Lung (tissue), 12 donors: ENCODE measurements around the gene TMEM95. TPM values are rescaled to one million over a fixed set of nuclear protein-coding genes. Genes with fewer than 3 reads are reported as not detected.

ENCODE experiments used
- ATAC-seq: fragments of 200-7000 bp; cut with Tn5 transposase; one replicate; pipeline ENCODE4 v1.9.1; 2020; ENCODE audit warnings: moderate number of reproducible peaks; ENCODE audit not compliant: insufficient read depth, low FRiP score
- DNase-seq, 3 donors: peaks; one replicate each; pipeline ENCODE4 v3.0.0-alpha.2; 2013 to 2017
- H3K27ac ChIP-seq, 2 donors: one replicate each; pipeline ENCODE4 v1.5.1; 2013; ENCODE audit warnings: mild to moderate bottlenecking in 2 of 2, moderate library complexity in 2 of 2, control low read depth in 1 of 2, inconsistent platforms in 1 of 2, low read depth in 1 of 2, low read length in 1 of 2
- H3K27me3 ChIP-seq, 3 donors: one replicate each; pipeline ENCODE4 v1.5.1; 2013; ENCODE audit warnings: low read length in 2 of 3; ENCODE audit not compliant: control insufficient read depth in 3 of 3, insufficient read depth in 3 of 3
- H3K36me3 ChIP-seq, 4 donors: one replicate each; pipeline ENCODE4 v1.5.1; 2013; ENCODE audit warnings: low read length in 4 of 4, mild to moderate bottlenecking in 1 of 4, moderate library complexity in 1 of 4; ENCODE audit not compliant: control insufficient read depth in 4 of 4, insufficient read depth in 4 of 4
- H3K4me1 ChIP-seq, 5 donors: one replicate each; pipeline ENCODE4 v1.5.1; 2013; ENCODE audit warnings: low read length in 5 of 5, mild to moderate bottlenecking in 2 of 5, moderate library complexity in 1 of 5; ENCODE audit not compliant: control insufficient read depth in 5 of 5, insufficient read depth in 5 of 5
- H3K4me3 ChIP-seq: one replicate; pipeline ENCODE4 v1.5.1; 2013; ENCODE audit warnings: mild to moderate bottlenecking, control low read depth, moderate library complexity
- H3K9ac ChIP-seq, 2 donors: one replicate each; pipeline ENCODE4 v1.5.1; 2013; ENCODE audit warnings: low read length in 2 of 2, control low read depth in 1 of 2; ENCODE audit not compliant: insufficient read depth in 1 of 2
- H3K9me3 ChIP-seq, 4 donors: one replicate each; pipeline ENCODE4 v1.5.1; 2013; ENCODE audit warnings: low read length in 3 of 4, mild to moderate bottlenecking in 1 of 4, moderate library complexity in 1 of 4; ENCODE audit not compliant: control insufficient read depth in 4 of 4, insufficient read depth in 3 of 4
- CTCF ChIP-seq: IDR thresholded peaks from 2 replicates; pipeline ENCODE4 v1.5.1; 2012; ENCODE audit warnings: mild to moderate bottlenecking; ENCODE audit errors: control extremely low read depth, extremely low read depth
- WGBS, 2 donors: extraction: QIAGEN DNeasy Blood & Tissue Kit; methylation state at CpG; one replicate each; pipeline ENCODE4 v1.1.7; 2013; 5-methylcytosine and 5-hydroxymethylcytosine counted together
- polyA plus RNA-seq, 2 donors: library from polyadenylated mRNA; stranded (reverse); fragments of 200-250 nt; gene quantifications; one replicate each; pipeline ENCODE4 v1.2.1, GENCODE V29; 2013
- total RNA-seq, 2 donors: library from RNA; depleted of rRNA in 1 of 2; stranded (reverse); fragments of >200 nt in 1 of 2; gene quantifications; one replicate each; pipeline ENCODE4 v1.2.1, GENCODE V29; 2014 to 2021
- donor health status: control.
- donor health status: control.
- donor health status: Bipolar disorder and iron deficiency.
- donor health status: healthy.
- donor health status: DM: yes; HTN: yes; CAD: no.

TMEM95 gene
- total and polyA plus RNA-seq, 4 donors = not detected

DNA sequence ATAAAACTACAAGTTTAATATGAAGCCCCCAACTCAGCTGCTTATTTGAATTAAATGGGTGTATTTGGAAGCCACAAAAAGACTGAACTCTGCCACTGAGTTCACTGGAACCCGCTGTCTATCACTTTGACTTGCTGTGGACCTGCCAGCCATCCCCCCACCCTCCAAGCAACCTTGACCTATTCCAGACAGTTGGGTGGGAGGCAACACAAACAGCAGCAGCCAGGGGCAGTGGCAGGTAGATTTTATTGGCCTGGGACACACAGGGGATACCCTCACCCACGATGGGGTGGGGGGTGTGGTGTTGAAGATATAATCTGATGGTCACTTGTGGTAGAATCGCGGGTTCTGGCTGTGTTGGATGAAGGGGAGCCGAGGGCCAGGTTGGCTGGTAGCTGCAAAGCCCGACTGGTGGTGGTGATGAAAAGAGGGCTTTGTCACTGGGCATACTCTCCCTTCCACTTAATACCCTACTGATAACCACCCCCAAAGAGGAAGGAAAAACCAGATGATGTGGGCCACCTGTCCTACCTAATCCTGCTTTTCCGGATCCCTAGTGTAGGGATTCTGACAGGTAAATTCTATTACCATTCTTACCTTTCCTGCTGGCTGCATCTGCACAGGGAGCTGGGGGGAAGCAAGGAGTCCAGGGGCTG, 42.4 kb upstream of the TMEM95 start:
- Histone ChIP-seq H3K4me3 (no peak overlapping the region), H3K27me3 (no peaks in the 10 kb centered on the region), H3K4me1 (peaks cover 6 to 26% (median 19%) of the 10 kb centered on the region in 5 donors), H3K9ac (no peak overlapping the region), H3K27ac (no peak overlapping the region), H3K9me3 (peaks cover 0 to 2% (median 0%) of the 10 kb centered on the region in 4 donors), H3K36me3 (peaks cover 17 to 43% (median 41%) of the 10 kb centered on the region in 4 donors)
- no peak for TF ChIP-seq CTCF
- 83% methylated on average over 7 of the region's 7 CpGs for WGBS, 2 donors
- ATAC-seq (no peak), DNase-seq (no peak)

- ATAC-seq (no peak), DNase-seq (no peak)
- Histone ChIP-seq H3K9me3 (peaks cover 0 to 2% (median 0%) of the 10 kb centered on the region in 4 donors), H3K4me3 (no peak overlapping the region), H3K4me1 (peaks cover 6 to 25% (median 19%) of the 10 kb centered on the region in 5 donors), H3K27me3 (no peaks in the 10 kb centered on the region), H3K36me3 (peaks cover 17 to 50% (median 42%) of the 10 kb centered on the region in 4 donors), H3K9ac (no peak overlapping the region), H3K27ac (no peak overlapping the region)
- WGBS, 2 donors = 89 to 91% methylated on average over 7 of the region's 7 CpGs
- no peak for TF ChIP-seq CTCF
Measured at GRCh38 chr17:7313088-7313889, 41.7 kb upstream of the TMEM95 start.

DNA sequence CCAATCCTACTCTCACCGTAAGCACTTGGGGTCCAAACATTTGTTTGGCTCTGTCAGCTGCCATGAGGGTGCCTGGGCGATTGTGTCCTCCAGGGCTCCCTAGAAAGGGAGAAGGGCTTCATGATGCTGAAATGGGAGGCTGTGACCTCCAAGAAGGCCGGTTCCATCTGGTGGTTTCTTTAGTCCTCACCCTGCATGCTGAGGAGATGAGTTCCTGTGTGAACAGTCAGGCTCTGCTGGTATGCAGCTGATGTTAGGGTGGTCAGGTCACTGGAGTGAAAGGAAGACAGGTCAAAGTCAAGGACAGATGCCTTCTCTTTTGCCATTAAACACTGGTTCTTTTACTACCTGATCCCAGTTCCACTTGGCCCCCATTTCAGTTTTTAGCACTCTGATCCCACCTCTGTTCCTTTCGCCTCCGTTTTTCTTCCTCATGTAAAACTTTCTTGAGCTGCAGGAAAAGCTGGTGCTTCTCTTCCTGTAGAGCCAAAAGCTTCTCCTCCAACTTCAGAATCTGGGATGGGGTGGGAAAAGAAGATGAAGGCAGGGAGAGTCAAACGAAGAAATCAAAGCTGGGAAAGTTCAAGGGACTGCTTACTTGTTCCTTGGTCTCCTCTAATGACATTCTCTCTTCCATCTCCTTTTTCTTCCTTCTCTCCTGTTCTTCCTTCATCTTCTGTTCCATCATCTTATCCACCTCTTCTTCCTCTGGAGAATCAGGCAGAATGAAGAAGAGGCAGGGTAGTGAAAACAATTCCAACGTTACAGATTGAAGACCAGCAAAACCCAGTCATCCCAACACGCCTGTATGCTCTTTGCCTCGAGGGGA, 40.9 kb upstream of the TMEM95 start:
- WGBS, 2 donors = 47 to 55% methylated on average over 9 of the region's 9 CpGs
- H3K27me3 ChIP-seq = no peaks in the 10 kb centered on the region
- H3K36me3 ChIP-seq = peaks cover 17 to 58% (median 45%) of the 10 kb centered on the region in 4 donors
- H3K27ac ChIP-seq = peak overlapping the region; percentile 95 to 96
- DNase-seq (no peak), ATAC-seq (no peak)
- H3K4me3 ChIP-seq = peak overlapping the region; percentile 90
- no peak for TF ChIP-seq CTCF
- peaks cover 0 to 2% (median 0%) of the 10 kb centered on the region in 4 donors for H3K9me3 ChIP-seq
- peak overlapping the region; percentile 25 to 73 for H3K9ac ChIP-seq
- H3K4me1 ChIP-seq = peaks cover 6 to 22% (median 18%) of the 10 kb centered on the region in 5 donors
